Measurements from ENCODE around the gene G3BP1.
A peak's percentile ranks its signal among the peaks of the same experiment; 100 is the strongest.

Gene G3BP1

DNA sequence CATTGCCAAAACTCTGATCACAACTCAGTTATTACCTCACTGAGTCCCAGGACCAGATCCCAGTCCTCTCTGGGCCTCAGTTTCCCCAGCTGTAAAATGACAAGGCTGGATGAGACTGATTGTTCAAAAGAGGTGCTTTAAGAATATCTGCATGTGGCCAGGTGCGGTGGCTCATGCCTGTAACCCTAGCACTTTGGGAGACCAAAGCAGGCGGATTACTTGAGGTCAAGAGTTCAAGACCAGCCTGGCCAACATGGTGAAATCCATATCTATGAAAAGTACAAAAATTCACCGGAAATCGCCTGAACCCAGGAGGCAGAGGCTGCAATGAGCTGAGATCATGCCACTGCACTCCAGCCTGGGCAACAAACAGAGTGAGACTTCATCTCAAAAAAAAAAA is 21.6 kb upstream of the G3BP1 start:
- H3K27me3 ChIP-seq (replicated peaks in 2 of 5; ENCODE audit: control insufficient read depth in 4 of 5, insufficient read depth in 5 of 5, low read length in 4 of 5): no peaks in the 10 kb centered on the region
- ChIA-PET POLR2A (no interaction called here), CTCF (interaction anchor here (2.9 to 5.2 kb wide), 2 partner anchors 10 to 21 kb away, joined by 7 to 57 read pairs; partner anchors contain the start of gene G3BP1)
- H3K9me3 ChIP-seq (ENCODE audit: control extremely low read depth in 1 of 5, control insufficient read depth in 4 of 5, insufficient read depth in 2 of 5, low read depth in 1 of 5, low read length in 4 of 5): no peaks in the 10 kb centered on the region
- peaks cover 4 to 35% (median 14%) of the 10 kb centered on the region in 4 experiments for H3K36me3 ChIP-seq (ENCODE audit: control insufficient read depth in 4 of 4, insufficient read depth in 4 of 4, low read length in 3 of 4)
- WGBS (ENCODE audit: insufficient coverage): 96% methylated on average over 4 of the region's 4 CpGs
- H3K4me1 ChIP-seq (ENCODE audit: control extremely low read depth in 1 of 4, control insufficient read depth in 4 of 4, insufficient read depth in 4 of 4, low read length in 3 of 4): peaks cover 4 to 23% (median 15%) of the 10 kb centered on the region in 4 experiments
- no peak for DNase-seq
- H3K27ac ChIP-seq (ENCODE audit: insufficient read depth in 1 of 2, low read depth in 1 of 2, low read length in 2 of 2, poor library complexity in 1 of 2, severe bottlenecking in 2 of 2): no peak overlapping the region
- no peak overlapping the region for H3K4me3 ChIP-seq (ENCODE audit: control insufficient read depth in 1 of 7, extremely low read depth in 1 of 7, insufficient read depth in 4 of 7, low read depth in 2 of 7, low read length in 6 of 7)

DNA sequence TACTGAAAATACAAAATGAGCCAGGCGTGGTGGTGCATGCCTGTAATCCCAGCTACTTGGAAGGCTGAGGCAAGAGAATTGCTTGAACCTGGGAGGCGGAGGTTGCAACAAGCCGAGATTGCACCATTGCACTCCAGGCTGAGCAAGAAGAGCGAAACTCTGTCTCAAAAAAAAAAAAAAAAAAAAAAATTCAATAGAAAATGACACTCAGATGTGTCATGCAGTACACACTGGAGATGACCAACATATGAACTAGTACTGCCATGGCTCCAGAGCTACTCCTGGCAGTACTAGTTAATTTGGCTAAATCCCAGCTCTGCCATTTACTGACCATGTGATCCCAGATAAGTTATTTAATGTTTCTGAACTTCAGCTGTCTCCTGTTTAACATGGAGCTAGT is 20.7 kb upstream of the G3BP1 start:
- no peak overlapping the region for H3K4me3 ChIP-seq (ENCODE audit: control insufficient read depth in 1 of 7, extremely low read depth in 1 of 7, insufficient read depth in 4 of 7, low read depth in 2 of 7, low read length in 6 of 7)
- ChIA-PET CTCF (interaction anchor here (0.7 to 5.2 kb wide), 4 partner anchors 11 to 93 kb away, joined by 3 to 57 read pairs (median 10); partner anchors contain the start of gene G3BP1), POLR2A (interaction anchor here (0.6 kb wide), 1 partner anchor 31 kb away, joined by 3 read pairs; no protein-coding TSS in a partner anchor)
- no peaks in the 10 kb centered on the region for H3K27me3 ChIP-seq (replicated peaks in 2 of 5; ENCODE audit: control insufficient read depth in 4 of 5, insufficient read depth in 5 of 5, low read length in 4 of 5)
- H3K9me3 ChIP-seq (ENCODE audit: control extremely low read depth in 1 of 5, control insufficient read depth in 4 of 5, insufficient read depth in 2 of 5, low read depth in 1 of 5, low read length in 4 of 5): no peaks in the 10 kb centered on the region
- DNase-seq: no peak
- peaks cover 4 to 14% (median 7%) of the 10 kb centered on the region in 4 experiments for H3K4me1 ChIP-seq (ENCODE audit: control extremely low read depth in 1 of 4, control insufficient read depth in 4 of 4, insufficient read depth in 4 of 4, low read length in 3 of 4)
- H3K27ac ChIP-seq (ENCODE audit: insufficient read depth in 1 of 2, low read depth in 1 of 2, low read length in 2 of 2, poor library complexity in 1 of 2, severe bottlenecking in 2 of 2): no peak overlapping the region
- WGBS (ENCODE audit: insufficient coverage): 89% methylated on average over 3 of the region's 4 CpGs
- H3K36me3 ChIP-seq (ENCODE audit: control insufficient read depth in 4 of 4, insufficient read depth in 4 of 4, low read length in 3 of 4): peaks cover 4 to 28% (median 11%) of the 10 kb centered on the region in 4 experiments

DNA sequence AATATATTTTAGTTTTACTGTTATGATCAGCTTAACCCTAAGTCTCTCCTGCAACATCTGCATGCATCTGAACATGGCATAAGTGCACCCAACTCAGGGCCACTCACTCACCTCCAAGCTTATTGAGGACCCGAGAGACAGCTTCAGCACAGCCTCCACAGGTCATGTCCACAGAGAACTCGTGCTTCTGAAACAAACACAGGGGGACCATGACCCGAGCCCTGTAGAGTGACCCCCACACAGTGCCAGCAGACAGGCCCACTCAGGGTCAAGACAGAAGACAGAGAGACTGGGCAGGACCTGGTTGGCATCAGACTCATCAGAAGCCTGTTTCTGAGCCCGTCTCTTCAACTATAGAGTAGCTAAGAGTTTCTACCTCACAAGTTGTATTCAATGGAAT is 20.2 kb upstream of the G3BP1 start:
- 96% methylated on average over 3 of the region's 4 CpGs for WGBS (ENCODE audit: insufficient coverage)
- ChIA-PET POLR2A (interaction anchor here (0.6 kb wide), 1 partner anchor 30 kb away, joined by 3 read pairs; no protein-coding TSS in a partner anchor), CTCF (interaction anchor here (0.7 to 5.2 kb wide), 3 partner anchors 11 to 94 kb away, joined by 3 to 57 read pairs (median 12); no protein-coding TSS in a partner anchor)
- Histone ChIP-seq H3K4me1 (ENCODE audit: control extremely low read depth in 1 of 4, control insufficient read depth in 4 of 4, insufficient read depth in 4 of 4, low read length in 3 of 4) (peaks cover 0 to 13% (median 7%) of the 10 kb centered on the region in 4 experiments), H3K36me3 (ENCODE audit: control insufficient read depth in 4 of 4, insufficient read depth in 4 of 4, low read length in 3 of 4) (peaks cover 4 to 25% (median 10%) of the 10 kb centered on the region in 4 experiments), H3K27me3 (replicated peaks in 2 of 5; ENCODE audit: control insufficient read depth in 4 of 5, insufficient read depth in 5 of 5, low read length in 4 of 5) (no peaks in the 10 kb centered on the region), H3K9me3 (ENCODE audit: control extremely low read depth in 1 of 5, control insufficient read depth in 4 of 5, insufficient read depth in 2 of 5, low read depth in 1 of 5, low read length in 4 of 5) (no peaks in the 10 kb centered on the region), H3K4me3 (ENCODE audit: control insufficient read depth in 1 of 7, extremely low read depth in 1 of 7, insufficient read depth in 4 of 7, low read depth in 2 of 7, low read length in 6 of 7) (no peak overlapping the region), H3K27ac (ENCODE audit: insufficient read depth in 1 of 2, low read depth in 1 of 2, low read length in 2 of 2, poor library complexity in 1 of 2, severe bottlenecking in 2 of 2) (no peak overlapping the region)
- no peak for DNase-seq

DNA sequence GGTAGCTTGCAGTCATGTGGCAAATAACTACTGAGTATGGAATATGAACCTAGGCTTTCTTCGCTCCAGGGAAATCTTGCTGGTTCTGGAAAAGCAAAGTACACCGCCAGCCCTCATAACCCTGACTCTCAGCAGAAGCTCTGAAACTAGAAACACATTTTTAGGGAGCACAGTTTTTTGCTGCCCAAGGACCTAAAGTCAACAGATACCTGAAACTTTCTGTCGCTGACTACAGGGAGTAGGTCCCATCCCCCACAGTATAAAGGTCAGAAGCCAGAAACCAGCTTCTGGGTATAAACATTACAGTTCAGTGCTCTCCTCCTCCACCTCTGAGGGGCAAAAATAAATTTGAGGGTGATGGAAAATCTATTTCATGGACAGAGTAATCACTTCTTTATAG is 16.4 kb upstream of the G3BP1 start:
- Histone ChIP-seq H3K4me1 (ENCODE audit: control extremely low read depth in 1 of 4, control insufficient read depth in 4 of 4, insufficient read depth in 4 of 4, low read length in 3 of 4) (peaks cover 7 to 30% (median 25%) of the 10 kb centered on the region in 4 experiments), H3K27ac (ENCODE audit: insufficient read depth in 1 of 2, low read depth in 1 of 2, low read length in 2 of 2, poor library complexity in 1 of 2, severe bottlenecking in 2 of 2) (no peak overlapping the region), H3K36me3 (ENCODE audit: control insufficient read depth in 4 of 4, insufficient read depth in 4 of 4, low read length in 3 of 4) (peaks cover 0 to 20% (median 8%) of the 10 kb centered on the region in 4 experiments), H3K27me3 (replicated peaks in 2 of 5; ENCODE audit: control insufficient read depth in 4 of 5, insufficient read depth in 5 of 5, low read length in 4 of 5) (no peaks in the 10 kb centered on the region), H3K4me3 (ENCODE audit: control insufficient read depth in 1 of 7, extremely low read depth in 1 of 7, insufficient read depth in 4 of 7, low read depth in 2 of 7, low read length in 6 of 7) (no peak overlapping the region), H3K9me3 (ENCODE audit: control extremely low read depth in 1 of 5, control insufficient read depth in 4 of 5, insufficient read depth in 2 of 5, low read depth in 1 of 5, low read length in 4 of 5) (no peaks in the 10 kb centered on the region)
- ChIA-PET POLR2A (no interaction called here), CTCF (interaction anchor here (0.8 to 7.6 kb wide), 4 partner anchors 9 to 104 kb away, joined by 3 to 38 read pairs (median 4); partner anchors contain the start of gene G3BP1)
- WGBS (ENCODE audit: insufficient coverage): 97% methylated on average over 3 of the region's 3 CpGs
- DNase-seq: no peak

DNA sequence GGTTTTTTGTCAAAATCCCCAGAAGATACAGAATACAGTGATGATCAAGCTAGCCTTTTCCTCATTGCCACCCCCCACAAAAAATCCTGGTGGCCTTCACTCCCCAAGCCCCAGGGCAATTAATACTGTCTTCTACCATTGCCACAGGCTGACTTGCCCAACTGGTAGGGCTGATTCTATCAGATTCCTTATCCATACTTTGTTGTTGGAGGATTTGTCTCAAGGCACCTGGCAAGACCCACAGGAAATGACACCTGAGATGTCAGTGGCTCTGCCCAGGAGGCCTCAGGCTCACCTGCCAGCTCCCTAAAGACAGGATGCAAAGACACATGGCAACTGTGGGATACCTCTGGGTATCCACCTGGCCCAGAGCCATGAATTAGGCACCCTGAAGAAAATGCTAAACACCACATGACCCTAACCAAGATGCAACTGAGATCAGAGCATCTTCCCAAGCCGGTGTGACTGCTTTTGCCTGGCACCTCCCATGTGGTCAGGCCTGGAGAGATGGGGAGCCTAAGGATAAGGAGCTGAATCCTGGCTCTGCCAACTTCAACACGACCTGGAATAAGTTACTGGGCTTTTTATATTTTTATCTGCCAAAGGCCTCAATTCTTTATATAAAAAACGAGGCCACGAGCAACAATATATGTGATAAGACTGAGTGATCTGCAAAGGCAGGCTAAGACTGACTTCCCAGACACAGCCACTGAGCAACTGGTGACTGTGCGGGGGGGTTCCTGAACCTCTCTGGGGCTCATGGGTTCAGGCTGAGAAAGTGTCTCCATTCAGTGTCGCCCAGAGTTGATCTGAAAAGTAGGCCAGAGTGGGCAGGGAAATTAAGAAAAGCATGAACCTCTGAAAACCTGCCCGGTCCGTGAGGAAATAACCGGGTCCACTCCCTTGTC is 14.3 kb upstream of the G3BP1 start:
- 28% methylated on average over 6 of the region's 9 CpGs for WGBS (ENCODE audit: insufficient coverage)
- DNase-seq: peak in 2 of 3 donors; percentile 39 to 51
- peak overlapping the region; percentile 74 to 96 (median 83) for H3K4me3 ChIP-seq (ENCODE audit: control insufficient read depth in 1 of 7, extremely low read depth in 1 of 7, insufficient read depth in 4 of 7, low read depth in 2 of 7, low read length in 6 of 7)
- peaks cover 0 to 12% (median 7%) of the 10 kb centered on the region in 4 experiments for H3K36me3 ChIP-seq (ENCODE audit: control insufficient read depth in 4 of 4, insufficient read depth in 4 of 4, low read length in 3 of 4)
- H3K27ac ChIP-seq (ENCODE audit: insufficient read depth in 1 of 2, low read depth in 1 of 2, low read length in 2 of 2, poor library complexity in 1 of 2, severe bottlenecking in 2 of 2): peak overlapping the region in 1 of 2 experiments; percentile 79
- H3K9me3 ChIP-seq (ENCODE audit: control extremely low read depth in 1 of 5, control insufficient read depth in 4 of 5, insufficient read depth in 2 of 5, low read depth in 1 of 5, low read length in 4 of 5): no peaks in the 10 kb centered on the region
- ChIA-PET POLR2A (interaction anchor here (1.3 kb wide), 1 partner anchor 14 kb away, joined by 9 read pairs; the partner anchor contains the start of gene G3BP1), CTCF (interaction anchor here (0.6 to 7.6 kb wide), 5 partner anchors 9 to 99 kb away, joined by 3 to 38 read pairs (median 4); partner anchors contain the start of gene G3BP1)
- no peaks in the 10 kb centered on the region for H3K27me3 ChIP-seq (replicated peaks in 2 of 5; ENCODE audit: control insufficient read depth in 4 of 5, insufficient read depth in 5 of 5, low read length in 4 of 5)
- H3K4me1 ChIP-seq (ENCODE audit: control extremely low read depth in 1 of 4, control insufficient read depth in 4 of 4, insufficient read depth in 4 of 4, low read length in 3 of 4): peaks cover 7 to 30% (median 25%) of the 10 kb centered on the region in 4 experiments

DNA sequence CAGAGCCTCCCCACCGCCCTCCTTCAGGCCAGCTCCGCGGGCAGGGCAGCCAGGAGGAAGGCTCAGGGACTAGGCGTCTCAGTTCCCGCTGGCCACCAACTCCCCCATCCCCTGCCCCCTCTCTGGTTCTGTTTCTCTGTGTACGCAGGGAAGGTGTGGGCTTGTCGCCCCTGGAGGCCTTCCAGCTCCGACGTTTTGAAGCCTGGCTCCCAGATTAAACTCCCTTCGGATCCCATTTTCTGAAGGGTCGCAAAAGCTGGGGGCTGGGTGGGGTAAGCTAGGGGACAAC is 13.7 kb upstream of the G3BP1 start:
- peak overlapping the region in 1 of 2 experiments; percentile 79 for H3K27ac ChIP-seq (ENCODE audit: insufficient read depth in 1 of 2, low read depth in 1 of 2, low read length in 2 of 2, poor library complexity in 1 of 2, severe bottlenecking in 2 of 2)
- H3K36me3 ChIP-seq (ENCODE audit: control insufficient read depth in 4 of 4, insufficient read depth in 4 of 4, low read length in 3 of 4): peaks cover 0 to 7% (median 3%) of the 10 kb centered on the region in 4 experiments
- 2% methylated on average over 11 of the region's 11 CpGs for WGBS (ENCODE audit: insufficient coverage)
- ChIA-PET POLR2A (interaction anchor here (1.3 kb wide), 1 partner anchor 13 kb away, joined by 9 read pairs; the partner anchor contains the start of gene G3BP1), CTCF (interaction anchor here (0.6 to 7.6 kb wide), 4 partner anchors 9 to 14 kb away, joined by 3 to 38 read pairs (median 5); partner anchors contain the start of gene G3BP1)
- peaks cover 7 to 30% (median 25%) of the 10 kb centered on the region in 4 experiments for H3K4me1 ChIP-seq (ENCODE audit: control extremely low read depth in 1 of 4, control insufficient read depth in 4 of 4, insufficient read depth in 4 of 4, low read length in 3 of 4)
- no peaks in the 10 kb centered on the region for H3K9me3 ChIP-seq (ENCODE audit: control extremely low read depth in 1 of 5, control insufficient read depth in 4 of 5, insufficient read depth in 2 of 5, low read depth in 1 of 5, low read length in 4 of 5)
- H3K27me3 ChIP-seq (replicated peaks in 2 of 5; ENCODE audit: control insufficient read depth in 4 of 5, insufficient read depth in 5 of 5, low read length in 4 of 5): no peaks in the 10 kb centered on the region
- peak overlapping the region; percentile 74 to 96 (median 83) for H3K4me3 ChIP-seq (ENCODE audit: control insufficient read depth in 1 of 7, extremely low read depth in 1 of 7, insufficient read depth in 4 of 7, low read depth in 2 of 7, low read length in 6 of 7)
- DNase-seq: peak in 1 of 3 donors; percentile 26

Data from common myeloid progenitor, CD34-positive (primary cell).